Stomach smooth muscle (tissue), 2 donors: ENCODE measurements around the gene DDX11.
A peak's percentile ranks its signal among the peaks of the same experiment; 100 is the strongest.
"Not testable (repeated sequence)": the region's sequence is repeated elsewhere in the genome, so short reads cannot be mapped to it uniquely, and the experiment has no call there.

Experiments
- H3K27ac ChIP-seq: one replicate; pipeline ENCODE4 v1.7.0; 2013; ENCODE audit warnings: mild to moderate bottlenecking, low read length, inconsistent platforms
- H3K27me3 ChIP-seq, 2 donors: one replicate each; pipeline ENCODE4 v1.7.0; 2013; ENCODE audit warnings: low read length in 2 of 2; ENCODE audit not compliant: insufficient read depth in 2 of 2, control insufficient read depth in 1 of 2
- H3K36me3 ChIP-seq, 2 donors: one replicate each; pipeline ENCODE4 v1.7.0; 2013; ENCODE audit warnings: low read length in 2 of 2; ENCODE audit not compliant: control insufficient read depth in 2 of 2, insufficient read depth in 2 of 2
- H3K4me1 ChIP-seq: one replicate; pipeline ENCODE4 v1.7.0; 2013; ENCODE audit warnings: low read length; ENCODE audit not compliant: control insufficient read depth, insufficient read depth
- H3K4me3 ChIP-seq, 2 donors: one replicate each; pipeline ENCODE4 v1.7.0; 2013; ENCODE audit warnings: low read length in 2 of 2
- H3K9ac ChIP-seq, 2 donors: one replicate each; pipeline ENCODE4 v1.7.0; 2013; ENCODE audit warnings: low read length in 2 of 2, mild to moderate bottlenecking in 1 of 2
- H3K9me3 ChIP-seq, 2 donors: one replicate each; pipeline ENCODE4 v1.7.0; 2013; ENCODE audit warnings: low read length in 2 of 2; ENCODE audit not compliant: control insufficient read depth in 2 of 2
- donor health status: healthy.
- donor health status: Pancreatic carcinoma.

Gene DDX11

GRCh38 chr12:31066196-31066595 lies 7.5 kb upstream of the DDX11 start:
- not testable (repeated sequence) for H3K36me3 ChIP-seq, H3K4me1 ChIP-seq, H3K9me3 ChIP-seq, H3K27ac ChIP-seq, H3K27me3 ChIP-seq, H3K9ac ChIP-seq, H3K4me3 ChIP-seq

- not testable (repeated sequence) for H3K27ac ChIP-seq, H3K9me3 ChIP-seq, H3K36me3 ChIP-seq, H3K4me3 ChIP-seq, H3K27me3 ChIP-seq, H3K9ac ChIP-seq, H3K4me1 ChIP-seq
Measured at GRCh38 chr12:31067656-31068055, 6.0 kb upstream of the DDX11 start.

- not testable (repeated sequence) for H3K36me3 ChIP-seq, H3K27me3 ChIP-seq, H3K27ac ChIP-seq, H3K9ac ChIP-seq, H3K4me3 ChIP-seq, H3K9me3 ChIP-seq, H3K4me1 ChIP-seq
Measured at GRCh38 chr12:31070971-31071740, 2.5 kb upstream of the DDX11 start.

- H3K27ac ChIP-seq, H3K9me3 ChIP-seq, H3K4me1 ChIP-seq, H3K27me3 ChIP-seq, H3K36me3 ChIP-seq: not testable (repeated sequence)
- H3K9ac ChIP-seq = peak overlapping the region in 1 of 2 donors; percentile 91
- H3K4me3 ChIP-seq = peak overlapping the region; percentile 81 to 96
Measured at GRCh38 chr12:31072962-31073361, 698 bp upstream of the DDX11 start.

- H3K27me3 ChIP-seq, H3K9me3 ChIP-seq, H3K36me3 ChIP-seq, H3K4me1 ChIP-seq: not testable (repeated sequence)
- Histone ChIP-seq H3K9ac (peak overlapping the region; percentile 73 to 91), H3K27ac (peak overlapping the region; percentile 6), H3K4me3 (peak overlapping the region; percentile 81 to 96)
Measured at GRCh38 chr12:31074333-31074874, 744 bp downstream of the DDX11 start.

GRCh38 chr12:31076150-31076549 lies 2.5 kb downstream of the DDX11 start:
- not testable (repeated sequence) for H3K36me3 ChIP-seq, H3K27ac ChIP-seq, H3K4me3 ChIP-seq, H3K9ac ChIP-seq, H3K27me3 ChIP-seq, H3K9me3 ChIP-seq, H3K4me1 ChIP-seq

GRCh38 chr12:31077095-31077494 lies 3.4 kb downstream of the DDX11 start:
- not testable (repeated sequence) for H3K27ac ChIP-seq, H3K27me3 ChIP-seq, H3K9me3 ChIP-seq, H3K4me3 ChIP-seq, H3K4me1 ChIP-seq, H3K36me3 ChIP-seq, H3K9ac ChIP-seq

GRCh38 chr12:31077998-31078397 lies 4.3 kb downstream of the DDX11 start:
- not testable (repeated sequence) for H3K36me3 ChIP-seq, H3K4me3 ChIP-seq, H3K9me3 ChIP-seq, H3K9ac ChIP-seq, H3K27me3 ChIP-seq, H3K4me1 ChIP-seq, H3K27ac ChIP-seq

- not testable (repeated sequence) for H3K36me3 ChIP-seq, H3K9ac ChIP-seq, H3K4me3 ChIP-seq, H3K27me3 ChIP-seq, H3K4me1 ChIP-seq, H3K9me3 ChIP-seq, H3K27ac ChIP-seq
Measured at GRCh38 chr12:31079421-31079820, 5.8 kb downstream of the DDX11 start.

- H3K9ac ChIP-seq, H3K36me3 ChIP-seq, H3K4me3 ChIP-seq, H3K4me1 ChIP-seq, H3K27me3 ChIP-seq, H3K27ac ChIP-seq, H3K9me3 ChIP-seq: not testable (repeated sequence)
Measured at GRCh38 chr12:31080221-31080620, 6.6 kb downstream of the DDX11 start.

GRCh38 chr12:31081274-31081673 lies 7.6 kb downstream of the DDX11 start:
- not testable (repeated sequence) for H3K36me3 ChIP-seq, H3K9me3 ChIP-seq, H3K4me3 ChIP-seq, H3K4me1 ChIP-seq, H3K9ac ChIP-seq, H3K27me3 ChIP-seq, H3K27ac ChIP-seq
